ENCODE measurements around the gene TMPRSS2. TPM values are rescaled to one million over a fixed set of nuclear protein-coding genes. Genes with fewer than 3 reads are reported as not detected.
A peak's percentile ranks its signal among the peaks of the same experiment; 100 is the strongest.

TMPRSS2 gene
- total and polyA plus RNA-seq, 2 donors from 2014 or later = 32.8 to 55.0 TPM

GRCh38 chr21:41470054-41470453 lies 37.9 kb downstream of the TMPRSS2 start:
- Histone ChIP-seq H3K4me1 (ENCODE audit: control insufficient read depth in 2 of 3, insufficient read depth in 2 of 3, low read depth in 1 of 3, low read length in 3 of 3) (peaks cover 3 to 15% (median 10%) of the 10 kb centered on the region in 3 donors), H3K27me3 (ENCODE audit: control insufficient read depth, insufficient read depth, low read length) (no peaks in the 10 kb centered on the region), H3K27ac (ENCODE audit: low read depth in 2 of 2, low read length in 2 of 2) (no peak overlapping the region), H3K9me3 (ENCODE audit: control insufficient read depth in 2 of 3, insufficient read depth in 1 of 3, low read length in 3 of 3) (no peaks in the 10 kb centered on the region), H3K9ac (ENCODE audit: low read length in 3 of 3) (no peak overlapping the region), H3K4me3 (ENCODE audit: low read length in 3 of 3) (no peak overlapping the region), H3K36me3 (ENCODE audit: control insufficient read depth in 2 of 3, insufficient read depth in 3 of 3, low read length in 3 of 3) (peaks cover 0 to 20% (median 13%) of the 10 kb centered on the region in 3 donors)
- no peak for DNase-seq
- no peak for TF ChIP-seq CTCF (IDR thresholded peaks at IDR 0.05; ENCODE audit: borderline replicate concordance, extremely low read depth, insufficient read depth)
- no peak for FAIRE-seq
- intact Hi-C loops (cut with DNase I) = no loop called here

GRCh38 chr21:41466024-41466820 lies 41.7 kb downstream of the TMPRSS2 start:
- FAIRE-seq (no peak), DNase-seq (peak in 1 of 5 donors; percentile 64)
- TF ChIP-seq CTCF (IDR thresholded peaks at IDR 0.05; ENCODE audit: borderline replicate concordance, extremely low read depth, insufficient read depth) = no peak
- Histone ChIP-seq H3K36me3 (ENCODE audit: control insufficient read depth in 2 of 3, insufficient read depth in 3 of 3, low read length in 3 of 3) (peaks cover 0 to 16% (median 4%) of the 10 kb centered on the region in 3 donors), H3K9me3 (ENCODE audit: control insufficient read depth in 2 of 3, insufficient read depth in 1 of 3, low read length in 3 of 3) (no peaks in the 10 kb centered on the region), H3K4me3 (ENCODE audit: low read length in 3 of 3) (no peak overlapping the region), H3K27me3 (ENCODE audit: control insufficient read depth, insufficient read depth, low read length) (no peaks in the 10 kb centered on the region), H3K9ac (ENCODE audit: low read length in 3 of 3) (no peak overlapping the region), H3K27ac (ENCODE audit: low read depth in 2 of 2, low read length in 2 of 2) (peak overlapping the region in 1 of 2 donors; percentile 52), H3K4me1 (ENCODE audit: control insufficient read depth in 2 of 3, insufficient read depth in 2 of 3, low read depth in 1 of 3, low read length in 3 of 3) (peaks cover 3 to 15% (median 10%) of the 10 kb centered on the region in 3 donors)
- intact Hi-C loops (cut with DNase I) = no loop called here

- DNase-seq (peak in 1 of 5 donors; percentile 63), FAIRE-seq (no peak)
- Histone ChIP-seq H3K27ac (ENCODE audit: low read depth in 2 of 2, low read length in 2 of 2) (no peak overlapping the region), H3K9me3 (ENCODE audit: control insufficient read depth in 2 of 3, insufficient read depth in 1 of 3, low read length in 3 of 3) (no peaks in the 10 kb centered on the region), H3K9ac (ENCODE audit: low read length in 3 of 3) (no peak overlapping the region), H3K4me3 (ENCODE audit: low read length in 3 of 3) (no peak overlapping the region), H3K4me1 (ENCODE audit: control insufficient read depth in 2 of 3, insufficient read depth in 2 of 3, low read depth in 1 of 3, low read length in 3 of 3) (peaks cover 3 to 17% (median 10%) of the 10 kb centered on the region in 3 donors), H3K27me3 (ENCODE audit: control insufficient read depth, insufficient read depth, low read length) (no peaks in the 10 kb centered on the region), H3K36me3 (ENCODE audit: control insufficient read depth in 2 of 3, insufficient read depth in 3 of 3, low read length in 3 of 3) (peaks cover 0 to 10% (median 4%) of the 10 kb centered on the region in 3 donors)
- intact Hi-C loops (cut with DNase I) = no loop called here
- no peak for TF ChIP-seq CTCF (IDR thresholded peaks at IDR 0.05; ENCODE audit: borderline replicate concordance, extremely low read depth, insufficient read depth)
These were observed 42.7 kb downstream of the TMPRSS2 start for GRCh38 chr21:41465176-41465781.

All from kidney (tissue), 14 donors.